ENCODE measurements around the gene LYRM4.

Gene LYRM4

DNA sequence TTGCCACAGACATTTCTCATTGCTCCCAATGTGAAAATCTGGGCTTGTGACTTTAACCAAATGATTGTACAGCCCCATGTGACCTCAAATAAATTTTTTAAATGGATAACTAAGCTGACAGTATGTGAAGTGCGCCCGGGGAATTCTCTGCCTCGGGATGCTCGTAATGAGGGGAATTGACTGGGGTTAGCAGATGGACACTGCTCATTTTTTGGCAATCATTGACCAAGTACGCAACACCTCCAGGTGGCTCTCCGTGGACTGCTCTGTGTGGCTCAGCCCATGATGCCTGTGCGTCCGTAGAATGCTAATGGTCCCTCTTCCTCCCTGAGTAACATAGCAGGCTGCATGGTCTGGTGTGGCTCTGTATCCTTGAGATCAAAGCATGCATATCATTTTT is 42.9 kb upstream of the LYRM4 start:
- Histone ChIP-seq H3K4me1 (ENCODE audit: control insufficient read depth, insufficient read depth, low read length) (peaks cover 17% of the 10 kb centered on the region), H3K36me3 (ENCODE audit: control insufficient read depth in 2 of 2, insufficient read depth in 1 of 2, low read length in 2 of 2) (no peaks in the 10 kb centered on the region), H3K27ac (ENCODE audit: extremely low read depth, low read depth, low read length) (no peak overlapping the region), H3K4me3 (ENCODE audit: low read depth, low read length) (no peak overlapping the region), H3K9me3 (ENCODE audit: control insufficient read depth, insufficient read depth, low read depth, low read length) (no peaks in the 10 kb centered on the region)
- POLR2A ChIA-PET = no interaction called here
- TF ChIP-seq YY1 (tag by site-specific recombination; IDR thresholded peaks at IDR 0.05) (no peak), SETDB1 (IDR thresholded peaks at IDR 0.05; ENCODE audit: insufficient read length, low read length) (no peak), ZNF514 (tag by site-specific recombination; IDR thresholded peaks at IDR 0.05) (no peak), SP2 (tag by site-specific recombination; IDR thresholded peaks at IDR 0.05) (no peak), ZNF529 (tag by site-specific recombination; IDR thresholded peaks at IDR 0.05; ENCODE audit: insufficient replicate concordance) (no peak), ZNF335 (tag by site-specific recombination; conservative IDR thresholded peaks at IDR 0.05) (no peak), ZNF148 (tag by site-specific recombination; IDR thresholded peaks at IDR 0.05; ENCODE audit: borderline replicate concordance) (no peak), ZNF624 (tag by site-specific recombination; IDR thresholded peaks at IDR 0.05) (no peak), ZNF426 (tag by site-specific recombination; IDR thresholded peaks at IDR 0.05) (no peak), ZNF48 (tag by site-specific recombination; IDR thresholded peaks at IDR 0.05) (no peak), ZNF19 (tag by site-specific recombination; IDR thresholded peaks at IDR 0.05; ENCODE audit: low read depth) (no peak), RBAK (tag by site-specific recombination; IDR thresholded peaks at IDR 0.05) (no peak), GLI4 (tag by site-specific recombination; IDR thresholded peaks at IDR 0.05) (no peak), ZNF701 (tag by site-specific recombination; IDR thresholded peaks at IDR 0.05) (no peak), ZBTB11 (tag by site-specific recombination; conservative IDR thresholded peaks at IDR 0.05; ENCODE audit: low read depth) (no peak), ZNF202 (tag by site-specific recombination; IDR thresholded peaks at IDR 0.05; ENCODE audit: borderline replicate concordance) (no peak), ZNF175 (tag by site-specific recombination; IDR thresholded peaks at IDR 0.05) (no peak)
- TF ChIP-seq, protein P1, sequence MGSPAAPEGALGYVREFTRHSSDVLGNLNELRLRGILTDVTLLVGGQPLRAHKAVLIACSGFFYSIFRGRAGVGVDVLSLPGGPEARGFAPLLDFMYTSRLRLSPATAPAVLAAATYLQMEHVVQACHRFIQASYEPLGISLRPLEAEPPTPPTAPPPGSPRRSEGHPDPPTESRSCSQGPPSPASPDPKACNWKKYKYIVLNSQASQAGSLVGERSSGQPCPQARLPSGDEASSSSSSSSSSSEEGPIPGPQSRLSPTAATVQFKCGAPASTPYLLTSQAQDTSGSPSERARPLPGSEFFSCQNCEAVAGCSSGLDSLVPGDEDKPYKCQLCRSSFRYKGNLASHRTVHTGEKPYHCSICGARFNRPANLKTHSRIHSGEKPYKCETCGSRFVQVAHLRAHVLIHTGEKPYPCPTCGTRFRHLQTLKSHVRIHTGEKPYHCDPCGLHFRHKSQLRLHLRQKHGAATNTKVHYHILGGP (tag by site-specific recombination; IDR thresholded peaks at IDR 0.05) = no peak
- TF ChIP-seq, protein P2, sequence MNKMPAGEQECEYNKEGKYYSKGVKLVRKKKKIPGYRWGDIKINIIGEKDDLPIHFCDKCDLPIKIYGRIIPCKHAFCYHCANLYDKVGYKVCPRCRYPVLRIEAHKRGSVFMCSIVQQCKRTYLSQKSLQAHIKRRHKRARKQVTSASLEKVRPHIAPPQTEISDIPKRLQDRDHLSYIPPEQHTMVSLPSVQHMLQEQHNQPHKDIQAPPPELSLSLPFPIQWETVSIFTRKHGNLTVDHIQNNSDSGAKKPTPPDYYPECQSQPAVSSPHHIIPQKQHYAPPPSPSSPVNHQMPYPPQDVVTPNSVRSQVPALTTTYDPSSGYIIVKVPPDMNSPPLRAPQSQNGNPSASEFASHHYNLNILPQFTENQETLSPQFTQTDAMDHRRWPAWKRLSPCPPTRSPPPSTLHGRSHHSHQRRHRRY (tag by site-specific recombination; IDR thresholded peaks at IDR 0.05) = no peak
- CTCF ChIA-PET = interaction anchor here (0.6 to 5.1 kb wide), 25 partner anchors 9 to 711 kb away, joined by 3 to 30 read pairs (median 4); no protein-coding TSS in a partner anchor

Data from HEK293 (cell line).